H9 (cell line): ENCODE measurements around the gene RADIL. TPM values are rescaled to one million over a fixed set of nuclear protein-coding genes. Genes with fewer than 3 reads are reported as not detected.

Experiments used
- DNase-seq: peaks from one replicate; pipeline ENCODE4 v3.0.0-alpha.2; 2017
- H2AFZ ChIP-seq: one replicate; pipeline ENCODE4 v1.6.1; 2013; ENCODE audit warnings: mild to moderate bottlenecking, low read length, control low read depth, moderate library complexity
- H2AK5ac ChIP-seq: 2 replicates; pipeline ENCODE4 v1.6.1; 2013; ENCODE audit warnings: low read length, control low read depth, mixed read lengths; ENCODE audit not compliant: insufficient read length
- H2BK120ac ChIP-seq: one replicate; pipeline ENCODE4 v1.6.1; 2013; ENCODE audit warnings: low read depth, mild to moderate bottlenecking, low read length, control low read depth, inconsistent platforms; ENCODE audit not compliant: poor library complexity, severe bottlenecking
- H2BK12ac ChIP-seq: 2 replicates; pipeline ENCODE4 v1.6.1; 2013; ENCODE audit warnings: low read length, control low read depth, mixed read lengths, low read depth; ENCODE audit not compliant: insufficient read length
- H2BK15ac ChIP-seq: 2 replicates; pipeline ENCODE4 v1.6.1; 2013; ENCODE audit warnings: low read depth, low read length, control low read depth
- H2BK20ac ChIP-seq: one replicate; pipeline ENCODE4 v1.6.1; 2013; ENCODE audit warnings: low read depth, mild to moderate bottlenecking, low read length, control low read depth, inconsistent platforms; ENCODE audit not compliant: poor library complexity, severe bottlenecking
- H2BK5ac ChIP-seq: 2 replicates; pipeline ENCODE4 v1.6.1; 2013; ENCODE audit warnings: low read length, control low read depth, mixed read lengths; ENCODE audit not compliant: insufficient read length
- H3K14ac ChIP-seq: 2 replicates; pipeline ENCODE4 v1.6.1; 2013; ENCODE audit warnings: low read length, control low read depth; ENCODE audit not compliant: insufficient read depth
- H3K18ac ChIP-seq: 2 replicates; pipeline ENCODE4 v1.6.1; 2013; ENCODE audit warnings: low read depth, mild to moderate bottlenecking, mixed read lengths, low read length, control low read depth; ENCODE audit not compliant: insufficient read length
- H3K23ac ChIP-seq: 2 replicates; pipeline ENCODE4 v1.6.1; 2013; ENCODE audit warnings: low read length, control low read depth, mixed read lengths, low read depth; ENCODE audit not compliant: insufficient read length
- H3K23me2 ChIP-seq: 2 replicates; pipeline ENCODE4 v1.6.1; 2013; ENCODE audit warnings: low read depth, mild to moderate bottlenecking, mixed read lengths, low read length, control low read depth; ENCODE audit not compliant: insufficient read length, poor library complexity, severe bottlenecking
- H3K27ac ChIP-seq: 2 replicates; pipeline ENCODE4 v1.5.1; 2013; ENCODE audit warnings: low read length, control low read depth, mixed read lengths, low read depth; ENCODE audit not compliant: insufficient read length
- H3K27me3 ChIP-seq: 2 replicates; pipeline ENCODE4 v1.6.1; 2013; ENCODE audit warnings: low read length, control low read depth, inconsistent platforms; ENCODE audit not compliant: insufficient read depth
- H3K4ac ChIP-seq: 2 replicates; pipeline ENCODE4 v1.6.1; 2013; ENCODE audit warnings: low read depth, mild to moderate bottlenecking, control low read depth, inconsistent platforms, low read length, moderate library complexity
- H3K4me1 ChIP-seq: 2 replicates; pipeline ENCODE4 v1.6.1; 2013; ENCODE audit warnings: low read length, control low read depth, inconsistent platforms; ENCODE audit not compliant: insufficient read depth
- H3K4me2 ChIP-seq: 2 replicates; pipeline ENCODE4 v1.6.1; 2013; ENCODE audit warnings: low read length, control low read depth, mixed read lengths; ENCODE audit not compliant: insufficient read length, insufficient read depth
- H3K56ac ChIP-seq: 2 replicates; pipeline ENCODE4 v1.6.1; 2013; ENCODE audit warnings: low read depth, mild to moderate bottlenecking, mixed read lengths, low read length, control low read depth; ENCODE audit not compliant: insufficient read length
- H3K79me1 ChIP-seq: 2 replicates; pipeline ENCODE4 v1.6.1; 2013; ENCODE audit warnings: low read depth, mild to moderate bottlenecking, moderate library complexity, low read length, control low read depth, inconsistent platforms; ENCODE audit not compliant: insufficient read depth, poor library complexity, severe bottlenecking
- H3K79me2 ChIP-seq: 2 replicates; pipeline ENCODE4 v1.6.1; 2013; ENCODE audit warnings: low read length, control low read depth, inconsistent platforms; ENCODE audit not compliant: insufficient read depth
- H3K9ac ChIP-seq: 2 replicates; pipeline ENCODE4 v1.6.1; 2013; ENCODE audit warnings: low read length, control low read depth, mixed read lengths; ENCODE audit not compliant: insufficient read length; ENCODE audit errors: extremely low read depth
- H3K9me3 ChIP-seq: one replicate; pipeline ENCODE4 v1.6.1; 2013; ENCODE audit warnings: low read depth, low read length, inconsistent platforms; ENCODE audit not compliant: control insufficient read depth
- H3T11ph ChIP-seq: one replicate; pipeline ENCODE4 v1.6.1; 2013; ENCODE audit warnings: mild to moderate bottlenecking, low read length, control low read depth, inconsistent platforms
- H4K20me1 ChIP-seq: one replicate; pipeline ENCODE4 v1.6.1; 2013; ENCODE audit not compliant: control insufficient read depth, insufficient read length, insufficient read depth
- H4K5ac ChIP-seq: 2 replicates; pipeline ENCODE4 v1.6.1; 2013; ENCODE audit warnings: low read depth, mild to moderate bottlenecking, mixed read lengths, low read length, control low read depth; ENCODE audit not compliant: insufficient read length
- H4K8ac ChIP-seq: replicated peaks from 2 replicates; pipeline ENCODE4 v1.6.1; 2013; ENCODE audit warnings: low read length, control low read depth, mixed read lengths, low read depth; ENCODE audit not compliant: insufficient read length
- H4K91ac ChIP-seq: 2 replicates; pipeline ENCODE4 v1.6.1; 2013; ENCODE audit warnings: low read depth, mild to moderate bottlenecking, moderate library complexity, mixed read lengths, low read length, control low read depth; ENCODE audit not compliant: insufficient read length
- H3K27ac Mint-ChIP-seq, 3 experiments: 2 replicates in 2 of 3; 3 replicates in 1 of 3; pipeline ENCODE4 v1.8.0; 2020 to 2021; ENCODE audit warnings: mixed read lengths in 3 of 3, mild to moderate bottlenecking in 1 of 3, moderate library complexity in 1 of 3
- H3K27me3 Mint-ChIP-seq: 2 replicates; pipeline ENCODE4 v1.8.0; 2021; ENCODE audit warnings: low read depth, mild to moderate bottlenecking, moderate library complexity, mixed read lengths
- H3K36me3 Mint-ChIP-seq, 3 experiments: 2 replicates in 2 of 3; 3 replicates in 1 of 3; pipeline ENCODE4 v1.8.0; 2020 to 2021; ENCODE audit warnings: low read depth in 3 of 3, mixed read lengths in 3 of 3; ENCODE audit not compliant: insufficient read depth in 1 of 3
- H3K4me1 Mint-ChIP-seq, 2 experiments: 2 replicates each; pipeline ENCODE4 v1.8.0; 2020; ENCODE audit warnings: mixed read lengths in 2 of 2
- H3K4me3 Mint-ChIP-seq, 2 experiments: 2 replicates in 1 of 2; 3 replicates in 1 of 2; pipeline ENCODE4 v1.8.0; 2020 to 2021; ENCODE audit warnings: mild to moderate bottlenecking in 2 of 2, mixed read lengths in 2 of 2, moderate library complexity in 1 of 2
- H3K9me3 Mint-ChIP-seq, 2 experiments: 2 replicates in 1 of 2; 3 replicates in 1 of 2; pipeline ENCODE4 v1.8.0; 2020; ENCODE audit warnings: mild to moderate bottlenecking in 2 of 2, mixed read lengths in 2 of 2, moderate library complexity in 1 of 2
- CTCF ChIP-seq: fragments of 200-600 bp; sonication (generic); conservative IDR thresholded peaks from 3 replicates; pipeline ENCODE4 v1.8.0; 2021; ENCODE audit warnings: antibody characterized with exemption, mild to moderate bottlenecking
- WGBS: extraction: QIAGEN DNeasy Blood & Tissue Kit; methylation state at CpG from one replicate; pipeline ENCODE4 v1.1.7; 2013; ENCODE audit warnings: missing lambda C conversion rate, low lambda C conversion rate, mixed read lengths; ENCODE audit not compliant: insufficient read length; ENCODE audit errors: extremely low coverage; 5-methylcytosine and 5-hydroxymethylcytosine counted together
- total RNA-seq: library from RNA; stranded (reverse); gene quantifications from 2 replicates; pipeline ENCODE4 v1.2.1, GENCODE V29; 2021

Gene RADIL
- total RNA-seq, 1 experiment from 2014 or later: 4.7 TPM

GRCh38 chr7:4775250-4775847 lies 108.2 kb downstream of the RADIL start, which contains the start of gene AP5Z1:
TSS of gene AP5Z1 (plus strand) at chr7:4775623. CDS start at chr7:4775716, 93 bp downstream.
- Histone ChIP-seq H3K79me2 (no peaks in the 10 kb centered on the region; the same call in 1 of the 2 replicates), H3K27ac (no peak within 1 kb of the TSS), H3K4me2 (peak within 1 kb of the TSS; percentile 85), H3K79me1 (peaks cover 3% of the 10 kb centered on the region), H2BK5ac (peak within 1 kb of the TSS; percentile 35), H3K4ac (no peak within 1 kb of the TSS), H2BK20ac (no peak within 1 kb of the TSS), H3T11ph (no peak within 1 kb of the TSS), H3K23ac (no peak within 1 kb of the TSS), H3K9me3 (no peaks in the 10 kb centered on the region), H3K9ac (peak within 1 kb of the TSS; percentile 67), H4K91ac (peak within 1 kb of the TSS; percentile 44), H3K4me1 (no peaks in the 10 kb centered on the region), H2BK15ac (no peak within 1 kb of the TSS), H2AK5ac (no peak within 1 kb of the TSS), H4K5ac (peak within 1 kb of the TSS; percentile 10), H4K20me1 (no peaks in the 10 kb centered on the region), H2AFZ (no peak within 1 kb of the TSS), H3K23me2 (peaks cover 15% of the 10 kb centered on the region), H4K8ac (no peak within 1 kb of the TSS), H3K56ac (no peak within 1 kb of the TSS), H3K14ac (peak within 1 kb of the TSS; percentile 51), H2BK120ac (no peak within 1 kb of the TSS), H3K18ac (peak within 1 kb of the TSS; percentile 32), H3K27me3 (no peaks in the 10 kb centered on the region), H2BK12ac (no peak within 1 kb of the TSS)
- H3K27ac Mint-ChIP-seq: peak within 1 kb of the TSS; percentile 90 to 97 (median 94)
- no peak for TF ChIP-seq CTCF
- DNase-seq: peak; percentile 96
- H3K4me3 Mint-ChIP-seq: peak within 1 kb of the TSS; percentile 97 to 99
- peaks cover 3% of the 10 kb centered on the region; the same call in 1 of the 2 replicates for H3K27me3 Mint-ChIP-seq
- no peaks in the 10 kb centered on the region for H3K9me3 Mint-ChIP-seq
- peaks cover 12 to 15% of the 10 kb centered on the region in 2 experiments for H3K4me1 Mint-ChIP-seq
- H3K36me3 Mint-ChIP-seq: peaks cover 0 to 18% (median 0%) of the 10 kb centered on the region in 3 experiments; a peak in 3 of 7 replicates
- WGBS: no CpG with 5 or more reads among the region's 55 CpGs
